ENCODE data around the gene DPEP3.

Gene DPEP3

DNA sequence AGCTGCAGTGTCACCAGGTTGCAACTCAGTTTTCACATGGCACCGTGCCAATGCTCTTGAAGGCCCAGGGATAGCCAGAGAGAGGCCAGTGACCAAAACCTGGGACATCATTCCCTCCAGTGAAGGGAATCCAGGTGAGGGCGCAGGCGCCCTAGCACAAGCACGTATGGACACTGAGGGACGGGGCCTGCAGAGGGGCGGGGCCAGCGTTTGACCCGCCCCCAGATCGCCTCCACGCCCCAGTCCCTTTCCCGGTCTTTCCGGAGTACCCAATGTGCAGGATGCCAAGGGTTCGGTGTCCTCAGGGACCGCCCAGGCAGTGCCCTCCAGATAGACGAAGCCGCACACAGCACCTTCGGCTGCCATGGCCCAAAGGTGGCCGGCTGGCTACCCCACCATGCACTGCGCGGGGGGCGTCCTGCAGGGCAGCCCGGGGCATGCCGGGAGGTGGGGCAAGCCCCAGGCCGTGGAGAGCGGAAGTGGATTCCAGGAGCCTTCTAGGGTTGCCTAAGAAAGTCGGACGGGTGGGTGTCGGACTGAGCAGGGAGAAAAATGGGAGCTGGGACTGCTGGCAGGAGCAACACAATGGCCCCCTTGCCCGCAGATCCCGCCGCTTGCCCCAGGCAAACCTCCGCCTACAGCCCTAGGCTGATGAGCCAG is 16.5 kb downstream of the DPEP3 start:
- no peak for TF ChIP-seq CTCF (IDR thresholded peaks at IDR 0.05; ENCODE audit: low read depth, low read length)
- DNase-seq (ENCODE audit: extremely low read depth, low read depth): no peak

- DNase-seq (ENCODE audit: extremely low read depth, low read depth): no peak
- no peak for TF ChIP-seq CTCF (IDR thresholded peaks at IDR 0.05; ENCODE audit: low read depth, low read length)
These were observed 17.0 kb downstream of the DPEP3 start for GRCh38 chr16:67963292-67963661.

GRCh38 chr16:67962135-67962534 is 18.2 kb downstream of the DPEP3 start:
- no peak for TF ChIP-seq CTCF (IDR thresholded peaks at IDR 0.05; ENCODE audit: low read depth, low read length)
- DNase-seq (ENCODE audit: extremely low read depth, low read depth): no peak

GRCh38 chr16:67961551-67961957 is 18.7 kb downstream of the DPEP3 start:
- TF ChIP-seq CTCF (IDR thresholded peaks at IDR 0.05; ENCODE audit: low read depth, low read length): no peak
- no peak for DNase-seq (ENCODE audit: extremely low read depth, low read depth)

DNA sequence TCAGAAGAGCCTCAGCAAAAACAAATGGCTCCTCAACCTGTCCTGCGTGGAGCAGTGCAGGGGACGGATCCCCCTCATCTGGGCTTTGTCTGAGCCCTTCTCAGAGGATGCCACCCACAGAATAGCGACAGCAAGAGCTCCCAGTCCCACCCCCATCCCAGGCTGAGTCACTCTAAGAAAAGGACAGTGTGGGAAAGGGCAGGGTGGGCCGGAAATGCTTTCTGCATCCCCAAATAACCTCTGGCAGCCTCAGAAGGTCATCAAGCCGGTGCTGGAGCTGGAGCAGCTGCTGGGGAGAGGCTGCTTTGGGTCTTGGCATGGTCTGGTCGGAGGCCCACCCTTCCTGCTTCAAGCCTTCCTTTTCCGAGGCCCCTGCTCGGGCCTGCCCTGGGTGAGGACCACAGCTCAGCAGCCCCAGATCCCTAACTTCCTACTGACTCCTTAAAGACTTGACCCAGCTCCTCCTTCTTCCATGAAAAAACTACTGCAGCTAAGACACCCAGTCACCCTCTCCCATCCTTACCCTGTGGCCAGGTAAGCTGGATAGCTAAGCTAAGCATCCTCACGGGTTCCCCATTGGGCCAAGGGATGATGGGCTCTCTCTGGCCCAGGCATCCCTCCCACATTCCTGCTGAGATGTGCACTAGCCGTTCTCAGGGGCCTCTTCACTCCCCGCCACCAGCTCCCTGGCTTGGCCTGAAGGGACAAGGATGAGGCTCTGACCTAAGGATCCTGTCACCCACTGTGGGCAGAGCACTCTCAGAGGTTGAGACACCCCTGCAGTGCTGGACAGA is 20.6 kb downstream of the DPEP3 start:
- no peak for DNase-seq (ENCODE audit: extremely low read depth, low read depth)
- TF ChIP-seq CTCF (IDR thresholded peaks at IDR 0.05; ENCODE audit: low read depth, low read length): no peak

DNA sequence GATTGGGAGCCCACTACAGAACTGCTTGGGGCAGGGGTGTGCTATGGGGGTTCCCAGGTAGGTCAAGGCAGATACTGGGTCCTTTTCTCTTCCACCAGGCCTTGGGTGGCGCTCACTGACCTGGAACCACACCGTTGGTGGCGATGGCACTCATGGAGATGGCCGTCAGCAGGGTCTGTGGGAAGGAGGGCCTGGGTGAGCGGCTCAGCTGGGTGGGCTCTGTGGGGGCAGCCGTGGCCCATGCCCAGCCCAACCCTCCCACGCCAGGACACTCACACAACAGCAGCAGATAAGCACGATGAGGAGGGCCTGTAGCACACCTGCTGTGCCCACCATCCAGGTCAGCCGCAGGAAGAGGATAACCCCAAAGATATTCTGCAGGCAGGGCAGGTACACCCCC is 22.7 kb downstream of the DPEP3 start:
- no peak for TF ChIP-seq CTCF (IDR thresholded peaks at IDR 0.05; ENCODE audit: low read depth, low read length)
- no peak for DNase-seq (ENCODE audit: extremely low read depth, low read depth)

GRCh38 chr16:67954421-67955196 is 25.7 kb downstream of the DPEP3 start:
- TF ChIP-seq CTCF (IDR thresholded peaks at IDR 0.05; ENCODE audit: low read depth, low read length): no peak
- DNase-seq (ENCODE audit: extremely low read depth, low read depth): no peak

All from AG09319 (cell line).